Coronary artery (tissue), 2 donors: Measurements from ENCODE around the gene KCTD6.

ENCODE experiments used
- DNase-seq: peaks from one replicate; pipeline ENCODE4 v3.0.0-alpha.2; 2017; ENCODE audit warnings: low spot score
- H3K27ac ChIP-seq, 2 donors: fragments of 200-600 bp; sonication (generic); one replicate each; pipeline ENCODE4 v1.5.1; 2016 to 2019
- H3K4me3 ChIP-seq: fragments of 200-600 bp; sonication (generic); 2 replicates; pipeline ENCODE4 v1.5.1; 2016; ENCODE audit warnings: mild to moderate bottlenecking, moderate library complexity
- TF ChIP-seq, protein P1 (sequence below): fragments of 200-600 bp; sonication (generic); IDR thresholded peaks from one replicate; pipeline ENCODE4 v1.5.1; 2019; ENCODE audit warnings: antibody characterized with exemption

The KCTD6 gene

DNA sequence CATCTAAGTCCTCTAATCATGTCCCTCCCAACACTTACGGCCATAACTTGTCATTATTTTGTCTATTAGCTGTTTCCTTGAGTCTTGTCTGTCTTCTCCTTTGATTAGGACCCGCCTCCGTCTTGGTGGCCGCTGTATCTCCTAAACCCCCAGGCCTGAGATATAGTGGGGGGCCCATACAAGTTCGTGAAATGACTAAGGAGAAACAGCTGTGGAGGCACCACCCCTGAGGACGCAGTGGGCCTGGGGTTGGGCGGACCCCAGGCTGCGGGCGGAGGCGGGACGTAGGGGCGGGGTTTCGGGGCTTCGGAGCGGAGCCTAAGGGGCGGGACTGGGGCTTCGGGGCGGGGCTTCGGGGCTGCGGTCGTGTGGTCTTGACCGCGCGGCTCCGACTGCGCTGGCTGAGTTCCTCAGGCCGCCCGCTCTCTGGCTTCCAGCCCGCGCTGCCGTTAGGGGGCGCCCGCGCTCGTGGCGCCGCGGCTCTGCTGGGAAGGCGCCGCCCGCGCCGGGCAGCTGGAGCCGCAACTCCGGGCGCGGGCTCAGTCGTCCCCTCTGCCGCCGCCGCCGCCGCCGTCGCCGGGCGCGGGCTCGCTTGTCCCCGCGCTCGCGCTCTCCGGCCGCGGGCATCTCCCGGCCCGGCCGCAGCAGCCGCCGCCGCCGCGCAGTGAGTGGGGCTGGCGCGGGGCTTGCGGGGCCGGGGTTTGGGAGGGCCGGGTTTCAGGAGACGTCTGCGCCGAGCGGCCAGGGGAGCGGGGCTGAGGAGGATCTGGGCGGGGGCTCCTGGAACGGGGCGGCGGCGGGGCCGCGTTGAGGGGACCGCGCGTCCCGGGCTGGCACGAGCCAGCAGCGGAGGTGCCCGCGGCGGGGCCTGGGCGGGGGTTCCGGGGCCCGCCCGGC is at the start of gene KCTD6:
Gene KCTD6 (plus strand): TSS at position 591 of the 897 bp plus-strand sequence. CDS start 6,660 bp downstream, outside the sequence.
- peak within 1 kb of the TSS; percentile 88 for H3K4me3 ChIP-seq
- DNase-seq = peak; percentile 94
- H3K27ac ChIP-seq = peak within 1 kb of the TSS; percentile 77 to 89
- TF ChIP-seq, protein P1, sequence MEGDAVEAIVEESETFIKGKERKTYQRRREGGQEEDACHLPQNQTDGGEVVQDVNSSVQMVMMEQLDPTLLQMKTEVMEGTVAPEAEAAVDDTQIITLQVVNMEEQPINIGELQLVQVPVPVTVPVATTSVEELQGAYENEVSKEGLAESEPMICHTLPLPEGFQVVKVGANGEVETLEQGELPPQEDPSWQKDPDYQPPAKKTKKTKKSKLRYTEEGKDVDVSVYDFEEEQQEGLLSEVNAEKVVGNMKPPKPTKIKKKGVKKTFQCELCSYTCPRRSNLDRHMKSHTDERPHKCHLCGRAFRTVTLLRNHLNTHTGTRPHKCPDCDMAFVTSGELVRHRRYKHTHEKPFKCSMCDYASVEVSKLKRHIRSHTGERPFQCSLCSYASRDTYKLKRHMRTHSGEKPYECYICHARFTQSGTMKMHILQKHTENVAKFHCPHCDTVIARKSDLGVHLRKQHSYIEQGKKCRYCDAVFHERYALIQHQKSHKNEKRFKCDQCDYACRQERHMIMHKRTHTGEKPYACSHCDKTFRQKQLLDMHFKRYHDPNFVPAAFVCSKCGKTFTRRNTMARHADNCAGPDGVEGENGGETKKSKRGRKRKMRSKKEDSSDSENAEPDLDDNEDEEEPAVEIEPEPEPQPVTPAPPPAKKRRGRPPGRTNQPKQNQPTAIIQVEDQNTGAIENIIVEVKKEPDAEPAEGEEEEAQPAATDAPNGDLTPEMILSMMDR = peak; percentile 55

DNA sequence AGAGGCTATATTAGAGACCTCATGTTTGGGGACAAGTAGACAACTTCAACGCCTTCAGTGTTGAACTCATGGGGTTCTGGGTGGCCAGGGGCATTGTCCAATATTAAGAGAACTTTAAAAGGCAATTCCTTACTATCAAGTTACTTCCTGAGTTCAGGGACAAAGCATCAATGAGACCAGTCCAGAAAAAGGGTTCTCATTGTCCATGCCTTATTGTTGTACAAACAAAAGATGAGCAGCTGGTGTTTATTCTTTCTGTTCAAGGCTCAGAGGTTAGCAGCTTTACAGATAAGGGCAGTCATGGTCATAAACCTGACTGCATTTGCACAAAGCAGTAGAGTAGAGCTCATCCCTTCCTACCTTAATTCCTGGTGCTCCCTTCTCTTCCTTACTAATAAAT is 39.7 kb upstream of the KCTD6 start:
- TF ChIP-seq, protein P1 = no peak
- no peak for DNase-seq
- Histone ChIP-seq H3K4me3 (no peak overlapping the region), H3K27ac (no peak overlapping the region)

DNA sequence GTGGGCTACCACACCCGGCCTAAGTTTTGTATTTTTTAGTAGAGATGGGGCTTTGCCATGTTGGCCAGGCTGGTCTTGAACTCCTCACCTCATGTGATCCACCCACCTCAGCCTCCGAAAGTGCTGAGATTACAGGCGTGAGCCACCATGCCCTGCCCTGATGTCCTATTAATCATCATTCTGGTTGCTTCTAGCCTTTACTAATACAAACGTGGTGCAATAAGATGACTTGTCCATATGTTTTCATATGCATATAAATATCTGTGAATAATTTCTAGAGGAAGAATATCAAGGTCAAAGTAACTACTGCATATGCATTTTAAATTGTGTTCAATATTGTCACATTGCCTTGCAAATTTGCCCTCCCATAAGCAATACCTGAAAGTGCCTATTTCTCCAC is 32.7 kb upstream of the KCTD6 start:
- H3K27ac ChIP-seq = no peak overlapping the region
- no peak for DNase-seq
- TF ChIP-seq, protein P1 = no peak
- H3K4me3 ChIP-seq = no peak overlapping the region

DNA sequence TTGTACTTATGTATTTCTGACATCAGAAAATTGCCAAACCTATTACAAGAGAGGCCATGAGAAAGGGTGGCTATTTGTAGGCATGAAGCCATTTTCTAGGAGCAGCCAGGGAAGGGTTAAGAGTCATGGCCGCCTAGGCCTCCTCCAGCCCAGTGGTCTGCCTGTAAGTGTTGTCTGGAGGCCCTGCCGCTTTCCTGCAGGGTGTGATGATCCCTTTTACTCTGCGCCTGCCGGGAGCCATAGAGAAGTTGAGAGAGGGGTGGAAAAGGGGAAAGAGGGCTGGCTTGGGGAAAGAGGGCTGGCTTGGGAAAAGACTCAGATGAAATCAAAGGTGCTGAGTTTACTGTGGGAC is 29.1 kb upstream of the KCTD6 start:
- no peak overlapping the region for H3K4me3 ChIP-seq
- TF ChIP-seq, protein P1 = no peak
- no peak overlapping the region for H3K27ac ChIP-seq
- DNase-seq = no peak

DNA sequence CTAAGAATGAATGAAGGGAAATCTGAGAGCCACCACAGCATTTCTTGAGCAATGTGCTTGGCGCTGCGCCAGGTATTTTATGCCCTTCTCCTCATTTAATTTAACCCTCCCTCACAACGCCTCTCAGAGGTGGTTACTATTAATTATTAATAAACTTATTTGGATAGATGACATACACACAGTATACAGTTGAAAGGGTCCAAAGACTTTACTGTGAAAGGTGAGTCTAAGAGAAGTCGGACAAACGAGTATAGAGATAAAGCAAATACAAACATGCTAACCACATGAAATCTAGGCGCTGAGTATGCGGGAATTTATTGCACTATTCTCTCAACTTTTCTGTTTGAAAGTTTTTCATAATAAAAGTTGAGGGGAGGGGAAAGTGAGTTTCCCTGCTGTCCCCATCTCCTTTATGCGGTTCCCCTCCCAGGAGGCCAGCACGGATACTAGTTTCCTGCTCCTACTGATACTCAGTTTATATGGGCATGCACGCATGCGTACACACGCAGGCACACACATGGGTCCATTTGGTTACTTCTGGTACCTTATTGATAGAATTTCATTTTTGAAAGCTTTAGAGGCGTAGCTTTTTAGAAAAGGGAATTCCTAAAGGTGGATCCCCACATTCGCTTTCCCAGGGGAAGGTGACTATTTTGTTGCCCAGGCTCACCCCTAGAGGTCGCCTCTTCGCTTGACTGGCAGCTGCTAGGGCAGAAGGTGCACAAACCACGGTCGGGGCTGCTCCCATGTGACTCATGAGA is 28.5 kb upstream of the KCTD6 start:
- Histone ChIP-seq H3K4me3 (peak overlapping the region; percentile 52), H3K27ac (no peak overlapping the region)
- DNase-seq = peak; percentile 81
- TF ChIP-seq, protein P1 = peak; percentile 51

DNA sequence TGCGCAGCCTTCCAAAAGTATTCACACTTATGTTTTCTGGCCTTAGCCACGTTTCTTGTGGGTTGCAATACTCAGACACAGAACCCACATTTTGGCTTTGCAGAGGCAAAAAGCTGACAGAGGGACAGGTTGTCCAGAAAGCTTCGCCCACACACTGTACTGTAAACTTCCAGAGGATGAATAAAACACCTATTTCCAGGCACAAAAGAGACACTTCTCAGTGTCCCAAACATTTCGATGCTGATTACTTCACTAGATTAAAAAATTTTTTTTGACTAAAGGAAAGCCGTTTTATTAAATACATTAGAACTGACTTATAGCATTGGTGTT is 28.0 kb upstream of the KCTD6 start:
- H3K27ac ChIP-seq = no peak overlapping the region
- H3K4me3 ChIP-seq = peak overlapping the region; percentile 52
- TF ChIP-seq, protein P1 = peak; percentile 13
- DNase-seq = no peak

DNA sequence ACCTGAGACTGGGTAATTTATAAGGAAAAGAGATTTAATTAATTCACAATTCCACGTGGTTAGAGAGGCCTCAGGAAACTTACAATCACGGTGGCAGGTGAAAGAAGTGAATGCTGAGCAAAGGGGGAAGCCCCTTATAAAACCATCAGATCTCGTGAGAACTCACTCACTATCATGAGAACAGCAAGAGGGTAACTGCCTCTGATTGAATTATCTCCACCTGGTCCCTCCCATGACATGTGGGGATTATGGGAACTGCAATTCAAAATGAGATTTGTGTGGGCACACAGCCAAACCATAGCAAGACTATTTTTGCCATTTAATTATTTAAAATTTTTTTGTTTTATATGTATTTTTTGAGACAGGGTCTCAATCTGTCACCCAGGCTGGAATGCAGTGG is 27.0 kb upstream of the KCTD6 start:
- TF ChIP-seq, protein P1 = no peak
- Histone ChIP-seq H3K27ac (no peak overlapping the region), H3K4me3 (no peak overlapping the region)
- no peak for DNase-seq
